NB4 (cell line): ENCODE results near the gene LETMD1.

Experiments used
- MAX ChIP-seq: IDR thresholded peaks from 2 replicates; pipeline ENCODE4 v1.6.1; 2011; ENCODE audit warnings: low read depth, low read length
- TF ChIP-seq, protein P1 (sequence below): IDR thresholded peaks from one replicate; pipeline ENCODE4 v1.5.1; 2012; ENCODE audit warnings: low read depth, low read length

DNA sequence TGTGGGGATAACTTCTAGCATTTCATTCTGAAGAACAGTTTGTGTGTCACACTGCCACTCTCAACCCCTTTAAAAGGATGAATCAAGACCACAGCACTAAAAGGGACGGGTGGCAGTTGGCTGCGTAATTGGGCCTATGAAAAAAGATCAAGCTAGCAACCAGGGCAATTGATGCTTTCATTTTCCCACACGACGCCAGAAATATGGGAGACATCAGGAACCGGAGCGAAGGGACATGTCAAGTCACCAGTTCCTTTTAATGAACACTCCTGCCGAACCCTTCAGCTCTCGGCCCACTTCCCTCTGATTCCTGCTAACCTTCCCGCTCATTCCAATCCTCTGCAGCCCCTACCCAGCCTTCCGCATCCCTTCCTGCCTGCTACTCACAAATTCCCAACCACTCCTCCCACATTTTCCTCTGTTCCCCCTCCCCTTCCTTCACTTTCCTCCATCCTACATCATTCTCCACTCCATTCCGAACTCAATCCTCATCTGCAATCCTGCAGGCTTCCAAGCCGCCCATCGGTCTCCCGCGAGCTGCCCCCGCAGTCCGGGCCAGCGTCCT, 34.5 kb downstream of the LETMD1 start:
- TF ChIP-seq, protein P1, sequence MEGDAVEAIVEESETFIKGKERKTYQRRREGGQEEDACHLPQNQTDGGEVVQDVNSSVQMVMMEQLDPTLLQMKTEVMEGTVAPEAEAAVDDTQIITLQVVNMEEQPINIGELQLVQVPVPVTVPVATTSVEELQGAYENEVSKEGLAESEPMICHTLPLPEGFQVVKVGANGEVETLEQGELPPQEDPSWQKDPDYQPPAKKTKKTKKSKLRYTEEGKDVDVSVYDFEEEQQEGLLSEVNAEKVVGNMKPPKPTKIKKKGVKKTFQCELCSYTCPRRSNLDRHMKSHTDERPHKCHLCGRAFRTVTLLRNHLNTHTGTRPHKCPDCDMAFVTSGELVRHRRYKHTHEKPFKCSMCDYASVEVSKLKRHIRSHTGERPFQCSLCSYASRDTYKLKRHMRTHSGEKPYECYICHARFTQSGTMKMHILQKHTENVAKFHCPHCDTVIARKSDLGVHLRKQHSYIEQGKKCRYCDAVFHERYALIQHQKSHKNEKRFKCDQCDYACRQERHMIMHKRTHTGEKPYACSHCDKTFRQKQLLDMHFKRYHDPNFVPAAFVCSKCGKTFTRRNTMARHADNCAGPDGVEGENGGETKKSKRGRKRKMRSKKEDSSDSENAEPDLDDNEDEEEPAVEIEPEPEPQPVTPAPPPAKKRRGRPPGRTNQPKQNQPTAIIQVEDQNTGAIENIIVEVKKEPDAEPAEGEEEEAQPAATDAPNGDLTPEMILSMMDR, result no peak
- TF ChIP-seq MAX, result no peak
